GM21576 (cell line): ENCODE results near the gene PCDH8.
"Not testable (repeated sequence)": the region's sequence is repeated elsewhere in the genome, so short reads cannot be mapped to it uniquely, and the experiment has no call there.

Source experiments
- ATAC-seq: cut with Tn5 transposase; IDR thresholded peaks from one replicate; pipeline ENCODE4 v1.9.1; 2021; ENCODE audit warnings: mild to moderate bottlenecking, moderate library complexity; ENCODE audit not compliant: unreplicated experiment

Gene PCDH8

GRCh38 chr13:52850396-52851136, 2.1 kb upstream of the PCDH8 start:
- peak; percentile 47 for ATAC-seq

GRCh38 chr13:52850072-52850395, 1.6 kb upstream of the PCDH8 start:
- ATAC-seq = no peak

- no peak for ATAC-seq
These were observed 1.0 kb upstream of the PCDH8 start for GRCh38 chr13:52849291-52850071.

- ATAC-seq = no peak
These were observed 583 bp downstream of the PCDH8 start for GRCh38 chr13:52847682-52848432.

- ATAC-seq = no peak
These were observed 1.1 kb downstream of the PCDH8 start for GRCh38 chr13:52847322-52847681.

- no peak for ATAC-seq
These were observed 1.7 kb downstream of the PCDH8 start for GRCh38 chr13:52846567-52847321.

- no peak for ATAC-seq
These were observed 2.5 kb downstream of the PCDH8 start for GRCh38 chr13:52845766-52846566.

- ATAC-seq = no peak
These were observed 3.1 kb downstream of the PCDH8 start for GRCh38 chr13:52845334-52845761.

- no peak for ATAC-seq
These were observed 3.6 kb downstream of the PCDH8 start for GRCh38 chr13:52844836-52845235.

GRCh38 chr13:52842441-52842840, 6.0 kb downstream of the PCDH8 start:
- ATAC-seq = no peak

GRCh38 chr13:52840066-52840465, 8.4 kb downstream of the PCDH8 start:
- no peak for ATAC-seq

- no peak for ATAC-seq
These were observed 9.9 kb downstream of the PCDH8 start for GRCh38 chr13:52838433-52839107.

- no peak for ATAC-seq
These were observed 10.6 kb downstream of the PCDH8 start for GRCh38 chr13:52837850-52838249.

- ATAC-seq = no peak
These were observed 13.2 kb downstream of the PCDH8 start for GRCh38 chr13:52835071-52835839.

GRCh38 chr13:52833296-52833875, 15.1 kb downstream of the PCDH8 start:
- ATAC-seq = no peak

- ATAC-seq = no peak
These were observed 16.1 kb downstream of the PCDH8 start for GRCh38 chr13:52832313-52832712.

- ATAC-seq = no peak
These were observed 17.5 kb downstream of the PCDH8 start for GRCh38 chr13:52830946-52831345.

GRCh38 chr13:52827839-52828238, 20.6 kb downstream of the PCDH8 start:
- ATAC-seq = no peak

GRCh38 chr13:52817886-52818285, 30.6 kb downstream of the PCDH8 start:
- not testable (repeated sequence) for ATAC-seq
